GM21423 (cell line): Measurements from ENCODE around the gene DNAJB12.
"Not testable (repeated sequence)": the region's sequence is repeated elsewhere in the genome, so short reads cannot be mapped to it uniquely, and the experiment has no call there.

Experiments
- ATAC-seq: cut with Tn5 transposase; IDR thresholded peaks from one replicate; pipeline ENCODE4 v1.9.1; 2021; ENCODE audit warnings: mild to moderate bottlenecking, moderate library complexity; ENCODE audit not compliant: unreplicated experiment

The DNAJB12 gene

GRCh38 chr10:72297281-72297804, 57.4 kb downstream of the DNAJB12 start:
- peak; percentile 59 for ATAC-seq

GRCh38 chr10:72296829-72297280, 57.9 kb downstream of the DNAJB12 start:
- ATAC-seq, result not testable (repeated sequence)

GRCh38 chr10:72295330-72295910, 59.3 kb downstream of the DNAJB12 start:
- no peak for ATAC-seq

GRCh38 chr10:72292223-72292691, 62.5 kb downstream of the DNAJB12 start:
- ATAC-seq, result no peak

- ATAC-seq, result no peak
Measured at GRCh38 chr10:72291019-72291532, 63.6 kb downstream of the DNAJB12 start.

GRCh38 chr10:72285972-72286521, 68.7 kb downstream of the DNAJB12 start:
- no peak for ATAC-seq

- no peak for ATAC-seq
Measured at GRCh38 chr10:72283131-72283530, 71.6 kb downstream of the DNAJB12 start.
